GM12865 (cell line): ENCODE data around the gene DUSP7.

ENCODE experiments used
- DNase-seq: peaks from one replicate; pipeline ENCODE4 v3.0.0; 2010; ENCODE audit warnings: low read depth
- H3K4me3 ChIP-seq: 2 replicates; pipeline ENCODE4 v1.5.1; 2011; ENCODE audit warnings: mild to moderate bottlenecking, low read depth, low read length, control low read depth
- TF ChIP-seq, protein P1 (sequence below): IDR thresholded peaks from 2 replicates; pipeline ENCODE4 v1.5.1; 2011; ENCODE audit warnings: low read length, control low read depth, low read depth, inconsistent platforms; ENCODE audit not compliant: insufficient read depth; ENCODE audit errors: missing control alignments

Gene DUSP7

DNA sequence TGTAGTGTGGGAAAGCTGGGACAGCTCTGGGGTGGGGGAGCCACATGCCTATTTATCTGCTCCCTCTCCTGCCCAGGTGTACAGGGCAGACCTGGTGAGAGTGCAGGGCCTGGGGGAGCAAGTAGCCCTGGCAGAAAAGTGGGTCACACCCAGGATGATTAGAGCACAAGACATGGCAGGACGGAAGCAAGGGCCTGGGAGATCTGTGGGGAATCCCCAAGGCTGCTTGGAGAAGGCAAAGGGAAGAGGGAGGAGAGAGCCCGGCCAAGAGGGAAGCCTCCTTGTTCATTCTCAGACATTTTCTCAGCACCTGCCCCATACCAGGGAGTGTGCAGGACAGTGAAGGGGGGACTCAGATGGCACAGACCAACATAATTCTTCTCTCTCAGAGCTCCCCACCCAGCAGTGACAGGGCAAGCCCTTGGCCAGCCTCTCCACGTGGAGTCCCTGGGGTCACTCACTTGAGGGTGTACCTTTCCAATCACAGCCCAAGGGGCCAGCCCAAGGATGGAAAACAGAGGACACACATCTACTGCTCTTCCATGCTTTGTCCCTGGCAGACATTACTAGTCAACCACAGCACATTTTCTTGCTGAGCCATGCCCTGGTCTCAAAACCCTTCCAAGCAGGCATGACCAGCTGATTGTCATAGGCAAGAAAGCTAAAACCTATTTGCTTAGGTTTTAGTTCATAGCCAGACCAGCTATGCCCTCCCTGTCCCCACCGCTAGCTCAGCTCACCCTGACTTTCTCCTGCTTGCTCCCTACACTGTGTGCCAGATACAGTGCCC, 4.9 kb upstream of the DUSP7 start:
- no peak for DNase-seq
- TF ChIP-seq, protein P1, sequence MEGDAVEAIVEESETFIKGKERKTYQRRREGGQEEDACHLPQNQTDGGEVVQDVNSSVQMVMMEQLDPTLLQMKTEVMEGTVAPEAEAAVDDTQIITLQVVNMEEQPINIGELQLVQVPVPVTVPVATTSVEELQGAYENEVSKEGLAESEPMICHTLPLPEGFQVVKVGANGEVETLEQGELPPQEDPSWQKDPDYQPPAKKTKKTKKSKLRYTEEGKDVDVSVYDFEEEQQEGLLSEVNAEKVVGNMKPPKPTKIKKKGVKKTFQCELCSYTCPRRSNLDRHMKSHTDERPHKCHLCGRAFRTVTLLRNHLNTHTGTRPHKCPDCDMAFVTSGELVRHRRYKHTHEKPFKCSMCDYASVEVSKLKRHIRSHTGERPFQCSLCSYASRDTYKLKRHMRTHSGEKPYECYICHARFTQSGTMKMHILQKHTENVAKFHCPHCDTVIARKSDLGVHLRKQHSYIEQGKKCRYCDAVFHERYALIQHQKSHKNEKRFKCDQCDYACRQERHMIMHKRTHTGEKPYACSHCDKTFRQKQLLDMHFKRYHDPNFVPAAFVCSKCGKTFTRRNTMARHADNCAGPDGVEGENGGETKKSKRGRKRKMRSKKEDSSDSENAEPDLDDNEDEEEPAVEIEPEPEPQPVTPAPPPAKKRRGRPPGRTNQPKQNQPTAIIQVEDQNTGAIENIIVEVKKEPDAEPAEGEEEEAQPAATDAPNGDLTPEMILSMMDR, result no peak
- H3K4me3 ChIP-seq, result no peak overlapping the region

DNA sequence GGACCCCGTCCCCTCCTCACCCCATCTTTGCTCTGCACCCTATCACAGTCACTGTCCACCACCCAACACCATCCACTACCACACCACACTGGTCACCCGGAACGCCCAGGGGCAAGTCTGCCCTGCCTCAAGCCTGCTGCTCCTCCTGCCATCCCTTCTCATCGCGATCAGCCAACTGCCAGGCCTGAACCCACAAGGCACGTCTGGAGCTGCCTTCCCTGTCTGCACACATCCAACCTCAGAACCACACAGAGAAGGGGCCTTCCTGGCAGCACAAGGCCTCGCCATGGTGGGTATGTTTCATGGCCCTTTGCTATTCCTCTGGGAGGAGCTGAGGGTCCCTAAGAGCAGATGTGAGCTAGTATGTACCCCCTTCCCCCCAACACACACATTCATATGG, 3.4 kb upstream of the DUSP7 start:
- TF ChIP-seq, protein P1, result no peak
- DNase-seq, result no peak
- no peak overlapping the region for H3K4me3 ChIP-seq

DNA sequence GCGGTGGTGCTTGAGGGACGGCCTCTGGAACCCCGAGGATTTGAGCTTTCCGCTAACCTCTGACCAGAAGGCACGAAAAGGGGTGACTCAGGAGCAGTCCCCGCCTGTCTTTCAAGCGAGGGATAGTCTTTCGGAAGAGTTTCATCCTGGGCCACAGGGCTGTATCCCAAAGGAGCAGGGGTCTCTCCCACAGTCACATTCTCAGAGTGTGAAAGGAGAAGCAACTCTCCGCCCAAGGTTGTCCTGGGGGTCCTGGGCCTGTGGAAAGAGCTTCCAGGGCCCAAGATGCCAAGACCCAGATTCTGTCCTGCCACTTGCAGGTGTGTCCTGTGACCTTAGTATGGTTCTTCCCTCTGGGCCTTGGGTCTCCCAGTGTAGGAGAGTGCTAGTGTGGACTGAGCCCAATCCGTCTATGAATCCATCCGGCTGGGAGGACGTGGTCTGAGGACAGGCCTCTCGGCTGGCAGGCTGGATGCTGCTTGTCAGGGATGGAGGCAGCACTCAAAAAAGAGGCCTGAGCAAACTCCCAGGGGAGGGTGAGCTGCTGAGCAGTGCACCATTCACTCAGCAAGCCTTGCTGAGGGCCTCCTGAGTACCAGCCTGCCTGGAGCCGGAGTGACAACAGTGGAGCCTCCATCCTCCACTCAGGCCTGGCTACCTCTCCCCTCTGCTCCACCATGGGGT, 1.6 kb upstream of the DUSP7 start:
- TF ChIP-seq, protein P1, result no peak
- no peak for DNase-seq
- peak overlapping the region; percentile 54 for H3K4me3 ChIP-seq

DNA sequence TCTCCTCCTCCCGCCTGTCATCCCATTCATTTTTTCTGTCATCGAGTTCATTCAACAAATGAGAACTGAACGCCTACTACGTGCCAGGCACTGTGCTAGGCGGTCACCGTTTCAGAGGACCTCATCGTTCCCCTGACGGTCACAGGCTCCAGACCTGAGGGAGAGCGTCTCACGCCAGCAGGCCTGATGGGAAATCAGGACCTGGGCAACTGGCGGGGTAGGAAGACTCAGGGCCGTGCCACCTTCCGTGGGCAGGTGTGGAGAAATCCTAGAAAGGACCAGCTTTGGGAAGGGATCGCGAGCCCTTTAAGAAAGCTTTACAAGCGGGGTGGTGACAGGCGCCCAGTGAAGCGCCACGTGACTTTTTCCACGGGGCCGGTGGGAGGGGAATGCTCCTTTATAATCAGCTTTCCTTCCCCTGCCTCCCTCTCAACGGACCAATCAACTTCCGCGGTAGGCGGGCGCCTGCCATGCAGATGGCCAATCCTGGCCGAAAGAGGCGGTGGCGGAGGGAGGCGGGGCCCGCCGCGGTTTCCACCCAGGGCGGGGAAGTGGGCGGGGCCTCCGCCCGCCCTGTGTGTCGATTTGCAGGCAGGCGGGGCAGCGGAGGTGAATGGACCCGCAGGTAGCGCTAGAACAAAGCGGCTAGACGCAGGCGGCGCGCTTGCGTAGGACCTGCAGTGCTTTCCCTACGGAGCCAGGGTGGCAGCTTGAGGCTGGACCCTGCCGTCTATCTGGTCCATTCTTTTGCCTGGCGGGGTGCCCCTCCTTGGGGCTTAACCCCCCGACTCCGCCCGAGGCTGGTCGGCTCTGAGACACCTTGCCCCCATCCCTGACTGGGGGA, 819 bp upstream of the DUSP7 start:
- TF ChIP-seq, protein P1, result no peak
- peak overlapping the region; percentile 85 for H3K4me3 ChIP-seq
- peak; percentile 99 for DNase-seq

DNA sequence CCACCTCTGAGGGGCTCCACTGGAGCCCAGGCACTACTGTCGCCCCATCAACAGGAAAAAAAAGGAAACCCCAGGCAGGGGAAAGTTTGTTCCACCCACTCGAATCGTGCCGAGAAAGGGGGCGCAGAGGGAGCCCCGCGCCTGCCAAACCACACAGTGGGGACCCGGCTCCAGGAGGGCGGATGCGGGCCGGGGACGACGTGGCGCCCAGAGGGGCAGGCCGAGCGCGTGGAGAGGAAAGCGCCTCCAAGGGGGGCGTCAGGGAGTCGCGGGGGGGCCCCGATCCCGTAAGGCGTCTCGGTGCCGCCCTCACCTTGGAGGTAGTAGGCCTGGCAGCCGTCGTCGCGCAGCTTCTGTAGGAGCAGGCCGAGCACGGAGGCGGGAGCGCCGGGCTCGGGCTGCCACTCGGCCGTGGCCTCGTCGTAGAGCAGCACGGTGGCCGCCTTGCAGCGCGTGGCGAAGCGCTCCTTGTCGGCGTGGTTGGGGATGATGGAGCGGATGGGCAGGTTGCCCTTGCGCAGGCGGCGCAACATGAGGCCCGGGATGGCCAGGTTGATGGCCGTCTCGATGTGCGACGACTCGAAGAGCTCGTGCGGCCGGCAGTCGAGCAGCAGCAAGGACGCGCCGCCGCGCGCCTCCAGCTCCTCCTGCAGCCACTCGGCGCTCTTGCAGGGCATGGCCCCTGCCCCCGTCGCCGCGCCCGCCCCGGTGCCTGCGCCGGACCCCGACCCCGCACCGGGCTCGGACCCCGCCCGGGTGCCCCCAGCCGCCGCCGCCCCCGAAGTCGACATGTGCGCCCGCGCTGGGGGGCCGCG, 627 bp downstream of the DUSP7 start:
- peak; percentile 85 for DNase-seq
- H3K4me3 ChIP-seq, result peak overlapping the region; percentile 85
- TF ChIP-seq, protein P1, result peak; percentile 46
